GM19025 (cell line): ENCODE data around the gene ADNP.

Source experiments
- ATAC-seq: cut with Tn5 transposase; IDR thresholded peaks from one replicate; pipeline ENCODE4 v1.9.1; 2021; ENCODE audit warnings: mild to moderate bottlenecking, low read depth, moderate library complexity; ENCODE audit not compliant: unreplicated experiment

The ADNP gene

DNA sequence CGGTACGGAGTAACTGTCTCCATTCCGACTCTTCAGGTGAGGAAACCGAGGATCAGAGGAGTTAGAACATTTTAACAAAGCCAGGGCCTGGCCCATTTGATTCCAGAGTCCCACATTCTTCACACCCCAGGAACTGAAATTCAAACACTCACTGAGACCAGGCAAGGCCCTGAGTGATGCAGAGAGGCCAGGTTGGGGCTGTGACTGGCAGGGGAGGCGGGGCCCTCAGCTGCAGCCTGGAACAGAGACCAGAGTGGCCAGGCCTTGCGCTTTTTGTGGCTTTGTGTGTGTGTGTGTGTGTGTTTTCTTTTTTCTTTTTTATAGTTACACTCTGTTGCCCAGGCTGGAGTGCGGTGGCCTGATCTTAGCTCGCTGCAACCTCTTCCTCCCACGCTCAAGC lies 79.2 kb downstream of the ADNP start:
- ATAC-seq = no peak

DNA sequence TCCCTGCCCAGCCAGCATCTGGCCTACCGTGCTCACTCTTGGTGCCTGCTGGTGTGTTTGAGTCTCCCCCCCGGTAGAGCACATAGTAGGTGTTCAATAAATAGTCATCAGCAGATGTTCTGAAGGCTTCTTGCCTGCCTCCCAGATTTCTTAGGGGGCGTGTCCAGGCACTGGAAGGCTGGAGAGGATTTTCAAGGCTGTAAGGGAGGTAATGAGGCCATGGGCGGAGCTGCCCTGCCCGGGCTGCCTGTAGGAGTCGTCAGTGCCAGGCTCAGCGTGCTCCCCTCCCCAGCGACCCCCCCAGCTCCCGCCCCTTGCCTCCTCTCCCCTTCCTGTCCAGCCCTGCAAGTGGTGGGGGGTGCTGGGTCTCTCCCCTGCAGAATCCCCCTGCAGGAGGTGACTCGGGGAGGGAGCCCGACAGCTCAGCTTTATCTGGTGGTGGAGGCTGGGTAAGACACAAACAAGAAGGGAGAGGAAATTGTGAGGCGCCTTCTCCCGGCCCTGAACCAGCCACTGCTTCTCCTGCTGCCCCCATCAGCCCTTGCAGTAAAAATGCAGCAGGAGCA lies 80.4 kb downstream of the ADNP start:
- no peak for ATAC-seq

DNA sequence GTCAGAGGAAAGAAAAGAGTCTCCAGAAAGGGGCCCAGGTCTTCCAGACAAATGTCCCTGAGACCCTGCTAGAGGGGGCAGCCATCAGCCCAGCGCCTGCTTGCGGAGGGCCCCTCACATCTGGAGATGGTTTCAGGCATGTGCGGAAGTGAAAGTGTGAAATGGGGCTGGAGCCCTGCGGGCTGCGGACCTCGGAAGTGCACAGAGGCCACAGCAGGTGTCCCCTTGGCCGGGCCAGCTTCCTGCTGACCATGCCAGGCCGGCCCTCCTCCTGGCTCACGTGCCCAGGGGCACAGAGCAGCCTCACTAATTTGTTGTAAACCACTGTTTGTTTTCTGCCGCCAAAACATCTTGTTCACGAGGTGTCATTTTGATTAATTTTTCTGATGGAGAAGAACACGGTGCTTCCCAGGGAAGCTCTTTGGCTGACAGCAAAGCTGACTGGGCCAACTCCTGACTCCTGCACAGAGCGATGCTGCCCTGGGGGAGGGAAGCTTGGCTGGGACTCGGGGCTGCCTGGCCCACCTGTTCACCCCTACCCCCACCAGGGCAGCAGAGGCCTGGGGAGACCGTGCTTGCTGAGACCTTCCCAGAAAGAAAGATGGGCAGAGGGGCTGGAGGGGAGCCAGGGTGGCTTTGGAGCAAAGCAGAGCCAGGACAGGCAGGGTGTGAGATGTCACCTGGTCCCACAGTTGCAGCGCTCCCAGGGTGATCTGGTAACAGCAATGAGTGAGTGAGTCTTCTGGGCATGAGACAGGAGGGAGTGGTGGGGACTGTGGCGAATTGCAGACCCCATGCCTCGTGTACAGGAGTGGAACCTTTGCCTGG lies 82.2 kb downstream of the ADNP start:
- no peak for ATAC-seq

DNA sequence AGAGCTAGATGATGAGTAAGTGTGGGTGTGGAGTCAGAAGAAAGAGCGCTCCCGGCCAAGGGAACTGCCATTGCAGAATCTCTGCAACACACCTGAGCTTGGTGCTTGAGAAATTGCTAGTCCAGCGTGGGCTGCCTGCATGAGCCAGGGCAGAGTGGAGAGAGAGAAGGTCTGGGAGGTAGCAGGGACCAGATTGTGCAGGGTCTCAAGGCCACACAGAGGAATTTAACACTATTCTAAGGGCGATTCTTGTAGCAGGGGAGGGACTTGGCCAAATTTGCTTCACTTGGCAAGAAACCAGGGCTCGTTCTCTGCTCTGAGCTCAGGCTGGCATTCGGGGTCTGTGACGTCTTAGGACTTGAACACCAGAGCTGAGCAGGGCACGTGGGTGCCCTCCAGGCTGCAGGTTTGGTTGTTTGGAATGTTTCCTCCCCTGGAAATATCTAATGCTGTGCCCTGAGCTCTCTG lies 82.9 kb downstream of the ADNP start:
- no peak for ATAC-seq

DNA sequence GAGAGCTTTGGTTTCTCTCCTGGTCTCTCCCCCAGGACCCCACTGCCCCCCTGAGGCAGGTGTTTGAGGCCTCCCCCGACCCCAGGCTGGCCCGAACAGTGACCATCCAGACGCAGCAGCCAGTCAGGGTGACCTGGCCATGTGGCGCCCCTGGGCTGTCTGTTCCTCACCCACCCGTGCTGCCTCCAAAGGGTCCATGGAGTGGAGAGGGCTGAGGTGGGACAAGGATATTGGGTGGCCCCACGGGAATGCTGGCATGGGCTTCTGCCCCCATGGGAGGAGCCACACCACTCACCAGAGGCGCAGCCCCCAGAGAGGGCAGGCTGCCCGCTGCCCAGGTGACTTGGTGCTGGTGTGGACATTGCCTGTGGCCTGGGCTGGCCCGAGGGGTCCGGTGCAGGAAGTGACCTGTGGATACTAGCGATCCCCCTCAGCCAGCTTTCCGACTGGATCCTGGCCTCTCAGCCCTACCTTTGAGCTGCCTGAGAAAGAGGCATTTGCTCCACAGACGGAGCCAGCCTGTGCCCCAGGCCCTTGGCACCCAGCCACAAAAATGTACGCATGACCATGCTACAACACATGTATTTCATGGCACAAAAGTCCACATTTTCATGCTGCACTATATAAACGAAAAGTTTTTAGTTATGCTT lies 85.5 kb downstream of the ADNP start:
- ATAC-seq = no peak

DNA sequence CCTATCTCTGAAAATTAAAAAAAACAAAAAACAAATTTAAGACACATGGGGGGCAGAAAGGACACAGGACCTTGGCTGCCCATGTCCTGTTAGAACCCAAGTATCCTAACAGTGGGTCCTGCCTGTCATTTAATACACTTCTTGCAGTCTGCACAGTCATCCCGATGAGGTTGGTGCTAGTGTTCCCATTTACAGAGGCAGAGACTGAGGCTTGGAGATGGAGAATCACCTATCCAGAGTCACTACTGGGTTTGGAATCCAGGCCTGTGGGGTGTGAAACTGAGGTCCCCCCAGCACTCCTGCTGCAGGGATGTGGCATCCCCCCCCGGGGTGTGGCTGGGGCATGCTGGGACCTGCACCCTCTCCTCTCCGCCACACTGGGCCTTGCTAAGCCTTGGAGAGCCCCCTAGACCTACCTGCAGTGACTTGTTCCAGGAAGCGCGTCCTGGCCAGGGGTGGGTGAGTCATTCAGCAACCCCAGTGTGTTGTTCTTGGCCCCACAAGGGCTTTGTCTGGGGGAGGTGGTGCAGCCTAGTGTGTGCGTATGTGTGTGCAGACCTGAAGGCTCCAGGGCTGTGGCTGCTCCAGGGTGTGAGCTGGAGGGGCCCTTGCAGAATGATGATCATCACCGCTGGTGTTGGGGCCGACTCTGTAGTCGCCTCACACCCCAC lies 86.7 kb downstream of the ADNP start:
- ATAC-seq = peak; percentile 83

DNA sequence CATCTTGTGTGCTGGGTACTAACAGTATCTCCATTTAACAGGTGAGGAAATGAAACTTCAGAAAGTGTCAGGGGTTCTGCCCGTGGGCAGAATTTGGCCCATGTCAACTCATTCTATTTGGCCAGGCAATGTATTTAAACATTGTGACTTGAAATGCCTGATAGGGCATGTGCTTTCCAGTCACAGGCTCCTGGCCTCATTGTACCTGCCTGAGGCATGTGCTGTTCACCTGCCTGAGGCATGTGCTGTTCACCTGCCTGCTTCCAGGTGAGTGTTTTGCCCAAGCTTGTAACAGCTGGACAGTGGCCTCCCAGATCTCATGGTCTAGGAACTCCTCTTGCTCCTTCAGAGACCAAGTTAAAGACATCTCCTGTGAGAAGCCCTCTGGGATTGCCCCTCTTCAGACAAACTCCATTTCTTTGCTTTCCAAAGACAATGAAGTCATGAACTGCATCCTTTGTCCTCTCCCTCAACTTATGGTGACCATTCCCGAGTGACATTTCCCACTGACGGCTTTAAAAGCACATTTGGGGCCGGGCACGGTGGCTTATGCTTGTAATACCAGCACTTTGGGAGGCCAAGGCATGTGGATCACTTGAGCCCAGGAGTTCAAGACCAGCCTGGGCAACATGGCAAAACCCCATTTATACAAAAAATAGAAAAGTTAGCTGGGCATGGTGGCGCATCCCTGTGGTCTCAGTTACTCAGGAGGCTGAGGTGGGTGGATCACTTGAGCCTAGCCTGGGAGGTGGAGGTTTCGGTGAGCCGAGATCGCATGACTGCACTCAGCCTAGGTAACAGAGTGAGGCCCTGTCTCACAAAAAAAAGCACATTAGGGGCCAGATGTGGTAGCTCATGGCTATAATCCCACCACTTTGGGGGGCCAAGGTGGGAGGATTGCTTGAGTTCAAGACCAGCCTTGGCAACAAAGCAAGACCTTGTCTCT lies 87.6 kb downstream of the ADNP start:
- no peak for ATAC-seq

DNA sequence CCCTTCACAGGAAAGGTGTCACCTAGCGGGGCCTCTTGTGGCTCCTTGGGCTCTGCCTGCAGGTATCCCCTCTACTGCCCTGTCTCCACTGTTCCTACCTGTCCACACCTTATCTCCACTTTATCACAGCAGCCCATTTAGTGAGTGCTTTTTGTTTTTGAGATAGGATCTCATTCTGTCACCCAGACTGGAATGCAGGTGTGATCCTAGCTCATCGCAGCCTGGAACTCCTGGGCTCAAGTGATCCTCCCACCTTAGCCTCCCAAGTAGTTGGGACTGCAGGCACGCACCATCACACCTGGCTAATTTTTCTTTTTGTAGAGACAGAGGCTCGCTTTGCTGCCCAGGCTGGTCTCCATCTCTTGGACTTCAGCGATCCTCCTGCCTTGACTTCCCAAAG lies 88.4 kb downstream of the ADNP start:
- no peak for ATAC-seq
